K562 (cell line): ENCODE results near the gene SRPK2. TPM values are rescaled to one million over a fixed set of nuclear protein-coding genes. Genes with fewer than 3 reads are reported as not detected.

Source experiments
- ID3 ChIP-seq, 2 experiments: fragments of 250-450 bp in 1 of 2; fragments of 450-650 bp in 1 of 2; sonication (Bioruptor Pico) in 1 of 2; IDR thresholded peaks; 2 replicates each; pipeline versions ENCODE4 v1.6.1 to v1.8.0; 2016 to 2021; ENCODE audit warnings: mild to moderate bottlenecking in 2 of 2, moderate library complexity in 2 of 2, missing compliant biosample characterization in 1 of 2, missing genetic modification characterization in 1 of 2
- MGA ChIP-seq: fragments of 450-650 bp; IDR thresholded peaks from 2 replicates; pipeline ENCODE4 v1.6.1; 2016; ENCODE audit warnings: mild to moderate bottlenecking, moderate library complexity
- PBX2 ChIP-seq, 2 experiments: IDR thresholded peaks in 1 of 2; conservative IDR thresholded peaks in 1 of 2; 2 replicates each; pipeline ENCODE4 v1.6.1; 2016; ENCODE audit warnings: low read depth in 2 of 2, mild to moderate bottlenecking in 1 of 2, missing compliant biosample characterization in 1 of 2, missing genetic modification characterization in 1 of 2, moderate library complexity in 1 of 2
- ZMIZ1 ChIP-seq, 2 experiments: fragments of 150-350 bp in 1 of 2; IDR thresholded peaks; 2 replicates each; pipeline ENCODE4 v1.6.1; 2012 to 2016; ENCODE audit warnings: low read depth in 2 of 2, low read length in 2 of 2, mild to moderate bottlenecking in 1 of 2, moderate library complexity in 1 of 2
- ZNF699 ChIP-seq: fragments of 250-450 bp; sonication (Bioruptor Pico); IDR thresholded peaks from 2 replicates; pipeline ENCODE4 v1.8.0; 2021; ENCODE audit warnings: mild to moderate bottlenecking, moderate library complexity; ENCODE audit not compliant: insufficient replicate concordance
- polyA plus RNA-seq, 8 experiments: library from polyadenylated mRNA; depleted of rRNA in 4 of 8; stranded (reverse) in 5 of 8; unstranded in 3 of 8; fragments of >200 nt; fragmentation: Nextera tagmentation in 2 of 8; fragmentation: Illumina TruSeq in 1 of 8; extraction: Ambion mirVana in 2 of 8; extraction: Trizol in 1 of 8; gene quantifications; 2 replicates each; pipeline versions ENCODE4 v1.2.1 to v1.2.3, GENCODE V29; 2011 to 2014; ENCODE audit warnings: inconsistent platforms in 1 of 8, missing spikeins in 1 of 8
- total RNA-seq, 7 experiments: library from RNA; depleted of rRNA in 6 of 7; stranded (reverse); fragments of >200 nt in 6 of 7; fragmentation: Illumina TruSeq in 2 of 7; extraction: Trizol in 2 of 7; gene quantifications; 2 replicates each; pipeline versions ENCODE4 v1.2.1 to v1.2.3, GENCODE V29; 2011 to 2021; ENCODE audit warnings: low replicate concordance in 1 of 7

The SRPK2 gene
- total and polyA plus RNA-seq, 9 of the 15 experiments (the other 6 are each of a cell fraction or from before 2014, with no cell fraction given): 21.5 to 44.7 (median 33.3) TPM

- no peak for TF ChIP-seq MGA
- no peak for TF ChIP-seq PBX2 (CRISPR knock-in tag; IDR thresholded peaks at IDR 0.05; ENCODE audit: low read depth)
- peak; percentile 42; the same call in 1 of the 2 replicates for TF ChIP-seq PBX2 (tag; conservative IDR thresholded peaks at IDR 0.05; ENCODE audit: low read depth)
- no peak for TF ChIP-seq ZMIZ1 (IDR thresholded peaks at IDR 0.05; ENCODE audit: low read depth in 2 of 2, low read length in 2 of 2)
- TF ChIP-seq ID3 (CRISPR knock-in tag; IDR thresholded peaks at IDR 0.05): no peak
- TF ChIP-seq ID3 (tag; IDR thresholded peaks at IDR 0.05): no peak
- TF ChIP-seq ZNF699 (CRISPR knock-in tag): no peak
Measured at GRCh38 chr7:105387508-105388355, 989 bp downstream of the SRPK2 start (continued).
